SK-N-MC (cell line): ENCODE data around the gene CCDC116.

Experiments used
- DNase-seq: peaks from one replicate; pipeline ENCODE4 v3.0.0-alpha.2; 2011; ENCODE audit warnings: low read depth, low spot score
- H3K27ac ChIP-seq: fragments of 200-600 bp; sonication (generic); 2 replicates; pipeline ENCODE4 v1.5.1; 2016; ENCODE audit warnings: mixed run types
- H3K36me3 ChIP-seq: fragments of 200-600 bp; sonication (generic); 2 replicates; pipeline ENCODE4 v1.6.1; 2017; ENCODE audit warnings: antibody characterized with exemption, low read length, mixed read lengths; ENCODE audit not compliant: insufficient read depth
- H3K4me3 ChIP-seq: fragments of 200-600 bp; sonication (generic); 2 replicates; pipeline ENCODE4 v1.5.1; 2016
- H3K9ac ChIP-seq: fragments of 200-600 bp; sonication (generic); 2 replicates; pipeline ENCODE4 v1.8.0; 2017; ENCODE audit warnings: mixed run types, mixed read lengths; ENCODE audit not compliant: insufficient read length
- H3K9me3 ChIP-seq: fragments of 200-600 bp; sonication (generic); 2 replicates; pipeline ENCODE4 v1.6.1; 2017; ENCODE audit warnings: low read depth, mild to moderate bottlenecking, antibody characterized with exemption, low read length, moderate library complexity, mixed read lengths
- EZH2 ChIP-seq: fragments of 200-600 bp; sonication (generic); IDR thresholded peaks from one replicate; pipeline ENCODE4 v1.6.1; 2017; ENCODE audit warnings: antibody characterized with exemption
- FOXP2 ChIP-seq: optimal IDR thresholded peaks from 2 replicates; pipeline ENCODE3; 2011; ENCODE audit warnings: mild to moderate bottlenecking, moderate library complexity; ENCODE audit not compliant: insufficient read depth; ENCODE audit errors: extremely low read length, control extremely low read depth
- POLR2AphosphoS5 ChIP-seq: IDR thresholded peaks from 2 replicates; pipeline ENCODE4 v1.6.1; 2012; ENCODE audit warnings: mild to moderate bottlenecking, low read depth, low read length, borderline replicate concordance

CCDC116 gene

DNA sequence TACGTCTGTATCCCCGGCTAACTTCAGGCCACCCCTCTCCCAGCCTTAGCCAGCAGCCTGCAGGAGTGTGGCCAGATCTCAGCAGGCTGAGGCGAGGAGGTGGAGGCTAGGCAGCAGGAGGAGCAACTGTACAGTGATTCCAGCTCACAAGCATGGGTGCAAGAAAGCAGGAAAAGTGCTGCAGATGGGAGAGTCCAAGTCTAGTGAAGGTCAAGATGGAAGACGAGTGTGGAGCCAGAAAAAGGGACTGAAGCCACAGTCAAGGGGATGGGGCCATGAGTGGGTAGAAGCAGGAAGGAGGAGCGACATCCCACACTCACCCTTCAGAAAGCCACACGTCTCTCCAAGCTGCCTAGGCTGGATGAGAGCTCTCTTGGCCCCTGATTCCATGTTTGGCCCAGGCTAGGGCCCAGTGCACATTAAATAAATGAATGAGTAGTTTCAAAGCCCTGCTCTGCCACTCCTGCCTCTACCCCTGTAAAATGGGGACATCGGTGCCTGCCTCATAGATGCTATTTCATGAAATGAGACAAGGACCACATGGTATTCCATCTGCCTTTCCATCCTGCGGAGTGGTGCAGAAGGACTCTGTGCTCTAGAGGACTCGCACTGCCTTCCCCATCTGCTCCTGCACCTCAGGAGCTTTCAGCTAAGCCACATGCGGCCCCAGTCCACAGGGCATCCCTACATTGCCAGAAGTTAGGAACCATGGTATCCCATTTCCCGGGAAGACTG is 5.7 kb upstream of the CCDC116 start:
- DNase-seq, result no peak
- H3K9ac ChIP-seq, result no peak overlapping the region
- peaks cover 21% of the 10 kb centered on the region for H3K36me3 ChIP-seq
- H3K9me3 ChIP-seq, result no peaks in the 10 kb centered on the region
- no peak overlapping the region for H3K4me3 ChIP-seq
- TF ChIP-seq POLR2AphosphoS5 (no peak), FOXP2 (no peak), EZH2 (no peak)
- H3K27ac ChIP-seq, result no peak overlapping the region

- Histone ChIP-seq H3K9me3 (no peaks in the 10 kb centered on the region), H3K36me3 (peaks cover 4% of the 10 kb centered on the region; the same call in 1 of the 2 replicates), H3K4me3 (peak overlapping the region; percentile 81), H3K9ac (peak overlapping the region; percentile 80), H3K27ac (no peak overlapping the region)
- no peak for TF ChIP-seq EZH2
- TF ChIP-seq FOXP2, result no peak
- no peak; the same call in 1 of the 2 replicates for TF ChIP-seq POLR2AphosphoS5
- DNase-seq, result no peak
These were observed 3.9 kb upstream of the CCDC116 start for GRCh38 chr22:21628386-21629254.

- H3K9me3 ChIP-seq, result no peaks in the 10 kb centered on the region
- peak within 1 kb of the TSS; percentile 80 for H3K9ac ChIP-seq
- H3K27ac ChIP-seq, result peak within 1 kb of the TSS; percentile 16; the same call in 1 of the 2 replicates
- TF ChIP-seq POLR2AphosphoS5, result peak; percentile 88
- no peak for TF ChIP-seq FOXP2
- 0 out of 2 replicates have a peak, but pooled peaks cover 4% of the 10 kb centered on the region for H3K36me3 ChIP-seq
- peak within 1 kb of the TSS; percentile 81 for H3K4me3 ChIP-seq
- DNase-seq, result no peak
These were observed 3.1 kb upstream of the CCDC116 start, which contains the start of gene YDJC for GRCh38 chr22:21629255-21630149. Gene YDJC, minus strand, starts transcription at chr22:21630022. Its CDS starts 8 bp downstream, at chr22:21630014.

- H3K9ac ChIP-seq, result no peak overlapping the region
- no peaks in the 10 kb centered on the region for H3K9me3 ChIP-seq
- 0 out of 2 replicates have a peak overlapping the region, but pooled peaks have one; percentile 16 for H3K27ac ChIP-seq
- H3K4me3 ChIP-seq, result no peak overlapping the region
- no peak for DNase-seq
- 0 out of 2 replicates have a peak, but pooled peaks cover 4% of the 10 kb centered on the region for H3K36me3 ChIP-seq
- TF ChIP-seq EZH2 (no peak), FOXP2 (no peak), POLR2AphosphoS5 (no peak)
These were observed 1.5 kb upstream of the CCDC116 start for GRCh38 chr22:21631025-21631424.

DNA sequence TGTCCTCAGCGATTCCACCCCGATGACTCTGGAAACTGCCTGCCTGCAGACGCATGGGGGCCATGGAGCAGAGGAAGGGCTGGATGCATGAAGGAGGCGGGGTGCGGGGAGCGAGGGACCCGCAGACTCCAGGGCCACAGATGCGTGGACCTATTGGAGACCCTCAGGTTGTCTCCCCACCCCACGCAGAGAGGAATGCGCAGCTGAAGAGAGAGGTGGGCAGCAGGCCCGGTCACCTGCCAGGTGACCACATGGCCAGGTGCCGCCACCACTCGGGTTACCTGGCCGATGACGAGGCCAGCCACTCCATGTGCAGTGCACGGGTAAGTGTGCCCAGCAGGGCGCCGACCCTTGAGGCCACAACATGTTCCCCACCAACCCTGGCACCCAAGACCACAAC is 371 bp downstream of the CCDC116 start:
- TF ChIP-seq EZH2 (no peak), FOXP2 (no peak)

DNA sequence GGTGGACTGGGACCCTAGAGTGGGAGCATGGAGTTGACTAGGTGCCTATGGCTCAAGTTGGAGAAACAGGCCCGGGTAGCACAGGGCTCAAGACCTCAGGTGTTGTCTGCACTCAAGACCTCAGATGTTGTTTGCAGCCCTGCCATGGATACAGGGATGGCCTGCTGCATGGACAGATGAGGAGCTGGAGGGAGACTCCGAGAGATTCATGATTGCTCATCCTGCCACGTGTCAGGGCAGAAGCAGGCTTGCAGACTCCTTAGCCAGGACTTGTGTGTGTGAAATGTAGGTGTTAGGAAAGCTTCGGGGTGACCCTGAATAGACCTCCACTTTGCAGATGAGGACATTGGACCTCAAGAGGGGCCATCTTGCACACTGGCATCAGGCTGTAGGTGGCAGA is 921 bp downstream of the CCDC116 start:
- DNase-seq, result no peak
- TF ChIP-seq FOXP2 (no peak), POLR2AphosphoS5 (no peak), EZH2 (no peak)
- Histone ChIP-seq H3K27ac (no peak overlapping the region), H3K4me3 (no peak overlapping the region), H3K36me3 (no peaks in the 10 kb centered on the region), H3K9ac (no peak overlapping the region), H3K9me3 (no peaks in the 10 kb centered on the region)

More for the DNA sequence above, 371 bp downstream of the CCDC116 start:
- Histone ChIP-seq H3K9me3 (no peaks in the 10 kb centered on the region), H3K36me3 (0 out of 2 replicates have a peak, but pooled peaks cover 4% of the 10 kb centered on the region), H3K4me3 (no peak overlapping the region), H3K9ac (no peak overlapping the region), H3K27ac (no peak overlapping the region)
- no peak for DNase-seq

DNA sequence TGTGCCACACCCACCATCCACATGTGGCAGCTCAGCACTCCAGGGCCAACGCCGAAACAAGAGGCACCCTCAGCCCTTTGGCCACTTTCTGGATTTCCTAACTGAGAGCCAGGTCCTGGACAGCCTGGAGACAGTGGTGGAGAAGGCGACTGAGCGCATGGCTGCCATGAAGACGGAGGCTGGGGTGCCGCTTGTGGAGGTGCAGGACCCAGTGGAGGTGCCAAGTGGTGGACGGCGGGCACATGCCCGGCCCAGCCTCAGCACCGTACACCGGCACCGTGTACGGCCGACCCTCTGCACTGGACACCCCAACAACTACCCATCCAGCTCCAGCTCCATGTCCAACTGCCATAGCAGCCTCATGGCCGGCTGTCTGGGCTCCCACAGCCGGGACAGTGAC is 1.5 kb downstream of the CCDC116 start:
- H3K27ac ChIP-seq, result no peak overlapping the region
- no peak for DNase-seq
- H3K4me3 ChIP-seq, result no peak overlapping the region
- no peaks in the 10 kb centered on the region for H3K36me3 ChIP-seq
- no peak overlapping the region for H3K9ac ChIP-seq
- no peaks in the 10 kb centered on the region for H3K9me3 ChIP-seq
- TF ChIP-seq FOXP2, result no peak
- no peak for TF ChIP-seq POLR2AphosphoS5
- TF ChIP-seq EZH2, result no peak
